Measurements from ENCODE around the gene UNC5B.

UNC5B gene

GRCh38 chr10:71212318-71213126, at the start of gene UNC5B:
UNC5B (plus strand) TSS chr10:71212570; CDS start chr10:71212986, 416 bp downstream.
- DNase-seq (ENCODE audit: low spot score in 2 of 2): peak; percentile 72 to 93
- Histone ChIP-seq H3K4me3 (peak within 1 kb of the TSS; percentile 46), H3K4me1 (peaks cover 11% of the 10 kb centered on the region), H3K36me3 (replicated peaks) (no peaks in the 10 kb centered on the region), H3K9me3 (no peaks in the 10 kb centered on the region), H3K27me3 (ENCODE audit: low read depth) (peaks cover 24% of the 10 kb centered on the region)
- in situ Hi-C loops (cut with MboI; ENCODE audit: low sequenced_read_pairs): no loop called here

- in situ Hi-C loops (cut with MboI; ENCODE audit: low sequenced_read_pairs): no loop called here
- H3K4me3 ChIP-seq: no peak overlapping the region
- H3K36me3 ChIP-seq (replicated peaks): no peaks in the 10 kb centered on the region
- no peaks in the 10 kb centered on the region for H3K4me1 ChIP-seq
- H3K9me3 ChIP-seq: no peaks in the 10 kb centered on the region
- no peaks in the 10 kb centered on the region; the same call in 1 of the 2 replicates for H3K27me3 ChIP-seq (ENCODE audit: low read depth)
- no peak for DNase-seq (ENCODE audit: low spot score in 2 of 2)
Observed at GRCh38 chr10:71173466-71173865, 38.9 kb upstream of the UNC5B start.

- in situ Hi-C loops (cut with MboI; ENCODE audit: low sequenced_read_pairs): no loop called here
- no peaks in the 10 kb centered on the region; the same call in 1 of the 2 replicates for H3K27me3 ChIP-seq (ENCODE audit: low read depth)
- no peaks in the 10 kb centered on the region for H3K9me3 ChIP-seq
- no peaks in the 10 kb centered on the region for H3K36me3 ChIP-seq (replicated peaks)
- H3K4me3 ChIP-seq: no peak overlapping the region
- DNase-seq (ENCODE audit: low spot score in 2 of 2): no peak
- no peaks in the 10 kb centered on the region for H3K4me1 ChIP-seq
Observed at GRCh38 chr10:71176661-71177060, 35.7 kb upstream of the UNC5B start.

GRCh38 chr10:71177651-71178199, 34.6 kb upstream of the UNC5B start:
- DNase-seq (ENCODE audit: low spot score in 2 of 2): no peak
- Histone ChIP-seq H3K27me3 (ENCODE audit: low read depth) (no peaks in the 10 kb centered on the region), H3K4me1 (no peaks in the 10 kb centered on the region), H3K36me3 (replicated peaks) (no peaks in the 10 kb centered on the region), H3K9me3 (no peaks in the 10 kb centered on the region), H3K4me3 (no peak overlapping the region)
- in situ Hi-C loops (cut with MboI; ENCODE audit: low sequenced_read_pairs): no loop called here

- Histone ChIP-seq H3K4me3 (no peak overlapping the region), H3K36me3 (replicated peaks) (no peaks in the 10 kb centered on the region), H3K27me3 (ENCODE audit: low read depth) (no peaks in the 10 kb centered on the region), H3K4me1 (no peaks in the 10 kb centered on the region), H3K9me3 (no peaks in the 10 kb centered on the region)
- no peak for DNase-seq (ENCODE audit: low spot score in 2 of 2)
- in situ Hi-C loops (cut with MboI; ENCODE audit: low sequenced_read_pairs): no loop called here
Observed at GRCh38 chr10:71178880-71179279, 33.5 kb upstream of the UNC5B start.

GRCh38 chr10:71179382-71179781, 33.0 kb upstream of the UNC5B start:
- in situ Hi-C loops (cut with MboI; ENCODE audit: low sequenced_read_pairs): no loop called here
- no peaks in the 10 kb centered on the region for H3K4me1 ChIP-seq
- no peaks in the 10 kb centered on the region for H3K27me3 ChIP-seq (ENCODE audit: low read depth)
- no peaks in the 10 kb centered on the region for H3K36me3 ChIP-seq (replicated peaks)
- no peak for DNase-seq (ENCODE audit: low spot score in 2 of 2)
- H3K4me3 ChIP-seq: no peak overlapping the region
- H3K9me3 ChIP-seq: no peaks in the 10 kb centered on the region

GRCh38 chr10:71184421-71184820, 27.9 kb upstream of the UNC5B start:
- Histone ChIP-seq H3K27me3 (ENCODE audit: low read depth) (no peaks in the 10 kb centered on the region), H3K36me3 (replicated peaks) (no peaks in the 10 kb centered on the region), H3K4me1 (no peaks in the 10 kb centered on the region), H3K9me3 (no peaks in the 10 kb centered on the region), H3K4me3 (no peak overlapping the region)
- DNase-seq (ENCODE audit: low spot score in 2 of 2): no peak
- in situ Hi-C loops (cut with MboI; ENCODE audit: low sequenced_read_pairs): no loop called here

- in situ Hi-C loops (cut with MboI; ENCODE audit: low sequenced_read_pairs): no loop called here
- Histone ChIP-seq H3K9me3 (no peaks in the 10 kb centered on the region), H3K36me3 (replicated peaks) (no peaks in the 10 kb centered on the region), H3K27me3 (ENCODE audit: low read depth) (no peaks in the 10 kb centered on the region), H3K4me3 (no peak overlapping the region), H3K4me1 (no peaks in the 10 kb centered on the region)
- no peak for DNase-seq (ENCODE audit: low spot score in 2 of 2)
Observed at GRCh38 chr10:71185209-71185608, 27.2 kb upstream of the UNC5B start.

- H3K27me3 ChIP-seq (ENCODE audit: low read depth): no peaks in the 10 kb centered on the region
- H3K9me3 ChIP-seq: no peaks in the 10 kb centered on the region
- in situ Hi-C loops (cut with MboI; ENCODE audit: low sequenced_read_pairs): no loop called here
- no peak overlapping the region for H3K4me3 ChIP-seq
- DNase-seq (ENCODE audit: low spot score in 2 of 2): no peak
- no peaks in the 10 kb centered on the region for H3K4me1 ChIP-seq
- no peaks in the 10 kb centered on the region for H3K36me3 ChIP-seq (replicated peaks)
Observed at GRCh38 chr10:71187197-71187596, 25.2 kb upstream of the UNC5B start.

- in situ Hi-C loops (cut with MboI; ENCODE audit: low sequenced_read_pairs): no loop called here
- no peaks in the 10 kb centered on the region for H3K4me1 ChIP-seq
- H3K36me3 ChIP-seq (replicated peaks): no peaks in the 10 kb centered on the region
- H3K27me3 ChIP-seq (ENCODE audit: low read depth): no peaks in the 10 kb centered on the region
- no peaks in the 10 kb centered on the region for H3K9me3 ChIP-seq
- DNase-seq (ENCODE audit: low spot score in 2 of 2): no peak
- no peak overlapping the region for H3K4me3 ChIP-seq
Observed at GRCh38 chr10:71187600-71187999, 24.8 kb upstream of the UNC5B start.

- DNase-seq (ENCODE audit: low spot score in 2 of 2): no peak
- Histone ChIP-seq H3K4me3 (no peak overlapping the region), H3K27me3 (ENCODE audit: low read depth) (no peaks in the 10 kb centered on the region), H3K36me3 (replicated peaks) (no peaks in the 10 kb centered on the region), H3K4me1 (no peaks in the 10 kb centered on the region), H3K9me3 (no peaks in the 10 kb centered on the region)
- in situ Hi-C loops (cut with MboI; ENCODE audit: low sequenced_read_pairs): no loop called here
Observed at GRCh38 chr10:71188201-71188600, 24.2 kb upstream of the UNC5B start.

- Histone ChIP-seq H3K4me1 (no peaks in the 10 kb centered on the region), H3K4me3 (no peak overlapping the region), H3K27me3 (ENCODE audit: low read depth) (no peaks in the 10 kb centered on the region), H3K36me3 (replicated peaks) (no peaks in the 10 kb centered on the region), H3K9me3 (no peaks in the 10 kb centered on the region)
- DNase-seq (ENCODE audit: low spot score in 2 of 2): no peak
- in situ Hi-C loops (cut with MboI; ENCODE audit: low sequenced_read_pairs): no loop called here
Observed at GRCh38 chr10:71191019-71191418, 21.4 kb upstream of the UNC5B start.

GRCh38 chr10:71191551-71192076, 20.8 kb upstream of the UNC5B start:
- Histone ChIP-seq H3K9me3 (no peaks in the 10 kb centered on the region), H3K36me3 (replicated peaks) (no peaks in the 10 kb centered on the region), H3K4me1 (no peaks in the 10 kb centered on the region), H3K4me3 (no peak overlapping the region), H3K27me3 (ENCODE audit: low read depth) (no peaks in the 10 kb centered on the region)
- no peak for DNase-seq (ENCODE audit: low spot score in 2 of 2)
- in situ Hi-C loops (cut with MboI; ENCODE audit: low sequenced_read_pairs): no loop called here

- no peak overlapping the region for H3K4me3 ChIP-seq
- in situ Hi-C loops (cut with MboI; ENCODE audit: low sequenced_read_pairs): no loop called here
- H3K27me3 ChIP-seq (ENCODE audit: low read depth): no peaks in the 10 kb centered on the region
- H3K9me3 ChIP-seq: 0 out of 2 replicates have a peak, but pooled peaks cover 3% of the 10 kb centered on the region
- no peaks in the 10 kb centered on the region for H3K4me1 ChIP-seq
- no peaks in the 10 kb centered on the region for H3K36me3 ChIP-seq (replicated peaks)
- DNase-seq (ENCODE audit: low spot score in 2 of 2): no peak
Observed at GRCh38 chr10:71193516-71193915, 18.9 kb upstream of the UNC5B start.

Data from HAP-1 (cell line).